ENCODE data around the gene UGGT2.
"Not testable (repeated sequence)": the region's sequence is repeated elsewhere in the genome, so short reads cannot be mapped to it uniquely, and the experiment has no call there.

UGGT2 gene

DNA sequence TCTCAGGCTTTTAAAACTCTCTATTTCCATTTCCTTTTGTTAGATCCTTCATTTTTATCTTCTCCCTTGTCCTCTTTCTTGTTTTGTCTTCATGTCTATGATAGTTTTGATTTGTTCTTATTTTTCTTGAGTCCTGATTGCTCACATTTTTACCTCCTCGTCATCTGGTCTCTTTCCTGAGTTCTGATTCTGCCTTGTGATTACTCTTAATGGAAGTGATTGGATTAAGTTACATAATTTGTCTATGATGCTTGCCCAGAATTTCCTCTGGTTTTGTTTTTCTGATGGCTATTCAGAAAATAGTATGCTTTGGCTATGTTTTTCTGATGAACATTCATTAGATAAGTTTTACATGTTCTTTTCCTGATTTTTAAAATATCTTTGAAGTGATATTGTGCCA lies 273.7 kb downstream of the UGGT2 start:
- TF ChIP-seq, protein P1, sequence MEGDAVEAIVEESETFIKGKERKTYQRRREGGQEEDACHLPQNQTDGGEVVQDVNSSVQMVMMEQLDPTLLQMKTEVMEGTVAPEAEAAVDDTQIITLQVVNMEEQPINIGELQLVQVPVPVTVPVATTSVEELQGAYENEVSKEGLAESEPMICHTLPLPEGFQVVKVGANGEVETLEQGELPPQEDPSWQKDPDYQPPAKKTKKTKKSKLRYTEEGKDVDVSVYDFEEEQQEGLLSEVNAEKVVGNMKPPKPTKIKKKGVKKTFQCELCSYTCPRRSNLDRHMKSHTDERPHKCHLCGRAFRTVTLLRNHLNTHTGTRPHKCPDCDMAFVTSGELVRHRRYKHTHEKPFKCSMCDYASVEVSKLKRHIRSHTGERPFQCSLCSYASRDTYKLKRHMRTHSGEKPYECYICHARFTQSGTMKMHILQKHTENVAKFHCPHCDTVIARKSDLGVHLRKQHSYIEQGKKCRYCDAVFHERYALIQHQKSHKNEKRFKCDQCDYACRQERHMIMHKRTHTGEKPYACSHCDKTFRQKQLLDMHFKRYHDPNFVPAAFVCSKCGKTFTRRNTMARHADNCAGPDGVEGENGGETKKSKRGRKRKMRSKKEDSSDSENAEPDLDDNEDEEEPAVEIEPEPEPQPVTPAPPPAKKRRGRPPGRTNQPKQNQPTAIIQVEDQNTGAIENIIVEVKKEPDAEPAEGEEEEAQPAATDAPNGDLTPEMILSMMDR (IDR thresholded peaks at IDR 0.05; ENCODE audit: low read depth, low read length, missing control alignments) = no peak
- no peak for DNase-seq (ENCODE audit: extremely low read depth, low read depth)
- H3K4me3 ChIP-seq (replicated peaks; ENCODE audit: low read depth, low read length) = no peak overlapping the region

DNA sequence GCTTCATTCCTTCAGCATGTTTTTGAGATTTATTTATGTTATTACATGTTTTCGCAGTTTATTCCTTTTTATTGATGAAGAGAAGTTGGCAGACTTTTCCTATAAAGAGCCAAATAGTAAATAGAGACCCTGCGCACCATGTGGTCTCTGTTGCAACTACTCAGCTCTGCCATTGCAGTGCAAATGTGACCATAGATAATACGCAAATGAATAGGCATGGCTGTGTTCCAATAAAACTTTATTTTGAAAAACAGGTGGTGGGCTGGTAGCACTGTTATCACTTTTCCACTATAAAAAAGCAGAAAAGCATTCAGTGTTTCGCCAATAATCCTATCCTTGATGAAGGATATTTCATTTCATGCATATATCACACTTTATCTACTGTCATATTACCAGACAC lies 281.3 kb downstream of the UGGT2 start:
- TF ChIP-seq, protein P1 (IDR thresholded peaks at IDR 0.05; ENCODE audit: low read depth, low read length, missing control alignments) = no peak
- H3K4me3 ChIP-seq (replicated peaks; ENCODE audit: low read depth, low read length) = no peak overlapping the region
- DNase-seq (ENCODE audit: extremely low read depth, low read depth) = no peak

DNA sequence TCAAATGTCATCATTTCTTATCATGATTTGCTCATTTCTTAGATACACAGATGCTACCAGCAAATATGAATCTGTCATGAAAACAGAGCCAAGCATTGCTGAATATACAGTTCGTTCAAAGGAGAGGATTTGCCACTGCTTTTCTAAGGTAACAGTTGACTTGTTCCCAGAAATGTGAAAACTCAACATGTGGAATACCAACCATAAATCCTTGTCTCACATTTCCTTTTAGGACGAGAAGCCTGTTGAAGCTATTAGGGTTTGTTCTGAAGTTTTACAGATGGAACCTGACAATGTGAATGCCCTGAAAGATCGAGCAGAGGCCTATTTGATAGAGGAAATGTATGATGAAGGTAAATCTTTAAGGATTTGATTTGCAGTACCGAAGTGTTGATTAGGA lies 289.6 kb downstream of the UGGT2 start:
- TF ChIP-seq, protein P1 (IDR thresholded peaks at IDR 0.05; ENCODE audit: low read depth, low read length, missing control alignments) = no peak
- H3K4me3 ChIP-seq (replicated peaks; ENCODE audit: low read depth, low read length) = no peak overlapping the region
- DNase-seq (ENCODE audit: extremely low read depth, low read depth) = no peak

DNA sequence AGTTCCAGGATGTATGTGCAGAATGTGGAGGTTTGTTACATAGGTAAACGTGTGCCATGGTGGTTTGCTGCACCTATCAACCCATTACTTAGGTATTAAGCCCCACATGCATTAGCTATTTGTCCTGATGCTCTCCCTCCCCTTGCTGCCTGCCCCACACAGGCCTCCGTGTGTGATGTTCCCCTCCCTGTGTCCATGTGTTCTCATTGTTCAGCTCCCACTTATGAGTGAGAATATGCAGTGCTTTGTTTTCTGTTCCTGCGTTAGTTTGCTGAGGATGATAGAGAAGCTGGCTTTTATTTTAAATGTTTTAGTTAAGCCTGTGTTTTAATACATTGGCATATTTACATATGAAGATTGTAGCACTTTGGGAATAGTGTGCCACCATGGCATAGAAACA lies 290.6 kb downstream of the UGGT2 start:
- not testable (repeated sequence) for H3K4me3 ChIP-seq (replicated peaks; ENCODE audit: low read depth, low read length); DNase-seq (ENCODE audit: extremely low read depth, low read depth)

DNA sequence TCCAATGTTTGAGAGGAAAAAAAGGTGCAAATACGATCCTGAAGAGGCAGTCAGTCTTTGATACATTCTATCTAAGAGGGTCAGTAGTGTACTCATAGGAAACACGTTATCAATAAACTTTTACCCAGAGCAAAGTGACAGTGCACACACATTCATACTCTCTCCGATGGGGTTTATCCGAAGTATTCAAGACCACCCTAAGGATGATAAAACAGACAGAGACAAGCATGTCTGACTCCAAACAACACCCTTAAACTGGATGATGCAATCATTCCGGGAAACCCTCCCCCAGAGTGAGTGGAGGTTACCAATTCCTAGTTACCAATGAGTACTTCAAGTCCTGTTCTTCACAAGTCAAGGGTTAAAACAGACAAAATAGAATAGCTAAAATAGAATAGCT lies 297.1 kb downstream of the UGGT2 start:
- TF ChIP-seq, protein P1 (IDR thresholded peaks at IDR 0.05; ENCODE audit: low read depth, low read length, missing control alignments) = no peak
- no peak overlapping the region for H3K4me3 ChIP-seq (replicated peaks; ENCODE audit: low read depth, low read length)
- no peak for DNase-seq (ENCODE audit: extremely low read depth, low read depth)

DNA sequence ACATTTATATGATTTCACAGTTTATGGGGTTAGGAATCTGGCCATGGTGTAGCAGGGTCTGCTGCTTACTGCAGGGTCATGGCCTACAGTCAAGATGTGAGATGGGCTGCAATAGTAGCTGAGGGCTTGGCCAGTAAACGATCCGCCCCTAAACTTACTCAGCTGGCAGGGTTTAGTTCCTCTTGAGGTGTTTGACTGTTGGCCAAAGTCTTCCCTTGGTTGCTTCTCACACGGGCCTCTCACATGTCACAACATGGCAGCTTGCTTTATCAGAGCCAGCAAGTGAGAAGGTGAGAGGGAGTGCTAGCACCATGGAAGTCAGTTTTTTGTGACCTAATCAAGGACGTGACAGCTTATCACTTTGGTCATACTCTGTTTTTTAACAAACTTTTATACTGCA lies 299.1 kb downstream of the UGGT2 start:
- H3K4me3 ChIP-seq (replicated peaks; ENCODE audit: low read depth, low read length) = no peak overlapping the region
- no peak for DNase-seq (ENCODE audit: extremely low read depth, low read depth)
- TF ChIP-seq, protein P1 (IDR thresholded peaks at IDR 0.05; ENCODE audit: low read depth, low read length, missing control alignments) = no peak

DNA sequence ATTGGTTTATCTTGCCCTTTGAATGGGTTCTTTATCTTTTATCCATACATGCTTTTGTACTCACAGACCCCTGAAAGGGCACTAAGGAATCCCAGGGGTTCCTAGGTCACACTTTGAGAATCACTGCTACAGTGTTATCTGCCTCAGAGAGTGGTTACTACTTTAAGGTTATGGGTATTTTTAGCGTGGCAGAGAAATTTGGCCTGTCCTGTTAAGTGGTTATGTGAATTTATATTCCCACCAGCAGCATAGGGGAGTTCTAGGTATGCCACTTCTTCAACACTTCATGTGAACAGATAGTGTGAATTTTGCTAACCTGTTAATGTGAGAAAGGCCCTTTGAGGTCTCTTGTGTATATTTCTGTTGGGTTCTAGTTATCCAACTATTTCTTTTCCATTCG lies 300.5 kb downstream of the UGGT2 start:
- DNase-seq (ENCODE audit: extremely low read depth, low read depth) = no peak
- H3K4me3 ChIP-seq (replicated peaks; ENCODE audit: low read depth, low read length) = no peak overlapping the region

More for the DNA sequence above, 300.5 kb downstream of the UGGT2 start:
- TF ChIP-seq, protein P1 (IDR thresholded peaks at IDR 0.05; ENCODE audit: low read depth, low read length, missing control alignments) = no peak

All from HFF-Myc (cell line).